HUES48 (cell line): ENCODE measurements around the gene CLMP.
"Not testable (repeated sequence)": the region's sequence is repeated elsewhere in the genome, so short reads cannot be mapped to it uniquely, and the experiment has no call there.

ENCODE experiments used
- H3K27ac ChIP-seq: one replicate; pipeline ENCODE4 v1.7.0; 2013; ENCODE audit warnings: low read depth, low read length, inconsistent platforms
- H3K27me3 ChIP-seq: 2 replicates; pipeline ENCODE4 v1.6.1; 2013; ENCODE audit warnings: mild to moderate bottlenecking, low read length; ENCODE audit not compliant: control insufficient read depth, insufficient read depth
- H3K36me3 ChIP-seq: 2 replicates; pipeline ENCODE4 v1.6.1; 2013; ENCODE audit warnings: low read length; ENCODE audit not compliant: control insufficient read depth, insufficient read depth
- H3K4me1 ChIP-seq: 2 replicates; pipeline ENCODE4 v1.6.1; 2013; ENCODE audit warnings: mild to moderate bottlenecking, low read length; ENCODE audit not compliant: control insufficient read depth, insufficient read depth
- H3K4me3 ChIP-seq: 2 replicates; pipeline ENCODE4 v1.5.1; 2013; ENCODE audit warnings: mild to moderate bottlenecking, low read depth, low read length
- H3K9ac ChIP-seq: 2 replicates; pipeline ENCODE4 v1.6.1; 2013; ENCODE audit warnings: mild to moderate bottlenecking, low read depth, low read length, moderate library complexity
- H3K9me3 ChIP-seq: 2 replicates; pipeline ENCODE4 v1.6.1; 2013; ENCODE audit warnings: low read length; ENCODE audit not compliant: control insufficient read depth, insufficient read depth

The CLMP gene

GRCh38 chr11:123062158-123062891 lies 132.7 kb downstream of the CLMP start:
- H3K27ac ChIP-seq: peak overlapping the region; percentile 100
- no peaks in the 10 kb centered on the region for H3K27me3 ChIP-seq
- H3K4me3 ChIP-seq: peak overlapping the region; percentile 95
- peaks cover 10% of the 10 kb centered on the region for H3K4me1 ChIP-seq
- H3K36me3 ChIP-seq: peaks cover 43% of the 10 kb centered on the region
- H3K9me3 ChIP-seq: no peaks in the 10 kb centered on the region
- peak overlapping the region; percentile 99 for H3K9ac ChIP-seq

- H3K27ac ChIP-seq: peak within 1 kb of the TSS; percentile 100
- H3K4me1 ChIP-seq: peaks cover 10% of the 10 kb centered on the region
- H3K36me3 ChIP-seq: peaks cover 51% of the 10 kb centered on the region
- H3K4me3 ChIP-seq: peak within 1 kb of the TSS; percentile 95
- no peaks in the 10 kb centered on the region for H3K27me3 ChIP-seq
- no peaks in the 10 kb centered on the region for H3K9me3 ChIP-seq
- peak within 1 kb of the TSS; percentile 99 for H3K9ac ChIP-seq
Observed at GRCh38 chr11:123061403-123062157, 133.5 kb downstream of the CLMP start, which contains the start of gene HSPA8. Gene HSPA8, minus strand, starts transcription at chr11:123062136. Its CDS starts 812 bp downstream, at chr11:123061324.

- peaks cover 10% of the 10 kb centered on the region for H3K4me1 ChIP-seq
Observed at GRCh38 chr11:123060277-123061000, 134.6 kb downstream of the CLMP start.

GRCh38 chr11:123059041-123059920 lies 135.8 kb downstream of the CLMP start:
- Histone ChIP-seq H3K36me3 (peaks cover 68% of the 10 kb centered on the region), H3K4me3 (peak overlapping the region; percentile 95), H3K27ac (peak overlapping the region; percentile 100), H3K9ac (peak overlapping the region; percentile 93; the same call in 1 of the 2 replicates)
- H3K4me1 ChIP-seq, H3K27me3 ChIP-seq, H3K9me3 ChIP-seq: not testable (repeated sequence)

More at GRCh38 chr11:123060277-123061000, 134.6 kb downstream of the CLMP start:
- Histone ChIP-seq H3K9me3 (no peaks in the 10 kb centered on the region), H3K4me3 (peak overlapping the region; percentile 95), H3K9ac (peak overlapping the region; percentile 93), H3K36me3 (peaks cover 62% of the 10 kb centered on the region), H3K27ac (peak overlapping the region; percentile 100), H3K27me3 (no peaks in the 10 kb centered on the region)

GRCh38 chr11:123057661-123058305 lies 137.3 kb downstream of the CLMP start:
- Histone ChIP-seq H3K9me3 (no peaks in the 10 kb centered on the region), H3K27ac (peak overlapping the region; percentile 50), H3K9ac (no peak overlapping the region), H3K4me1 (no peaks in the 10 kb centered on the region), H3K36me3 (peaks cover 68% of the 10 kb centered on the region), H3K27me3 (no peaks in the 10 kb centered on the region), H3K4me3 (peak overlapping the region; percentile 95; the same call in 1 of the 2 replicates)

- Histone ChIP-seq H3K27ac (peak overlapping the region; percentile 50), H3K9ac (no peak overlapping the region), H3K27me3 (no peaks in the 10 kb centered on the region), H3K9me3 (no peaks in the 10 kb centered on the region), H3K4me3 (no peak overlapping the region), H3K4me1 (no peaks in the 10 kb centered on the region), H3K36me3 (peaks cover 68% of the 10 kb centered on the region)
Observed at GRCh38 chr11:123056835-123057491, 138.1 kb downstream of the CLMP start.

- Histone ChIP-seq H3K36me3 (peaks cover 57% of the 10 kb centered on the region), H3K27me3 (no peaks in the 10 kb centered on the region), H3K9me3 (no peaks in the 10 kb centered on the region), H3K27ac (peak overlapping the region; percentile 62), H3K9ac (no peak overlapping the region), H3K4me3 (no peak overlapping the region), H3K4me1 (no peaks in the 10 kb centered on the region)
Observed at GRCh38 chr11:123055191-123055901, 139.7 kb downstream of the CLMP start.

GRCh38 chr11:123054301-123055065 lies 140.6 kb downstream of the CLMP start:
- H3K4me1 ChIP-seq: no peaks in the 10 kb centered on the region
- peaks cover 49% of the 10 kb centered on the region for H3K36me3 ChIP-seq
- H3K4me3 ChIP-seq: no peak overlapping the region
- no peaks in the 10 kb centered on the region for H3K9me3 ChIP-seq
- H3K27me3 ChIP-seq: no peaks in the 10 kb centered on the region
- H3K9ac ChIP-seq: no peak overlapping the region
- peak overlapping the region; percentile 41 for H3K27ac ChIP-seq
